Pancreas (tissue), 10 donors: ENCODE results near the gene PAPPA2. TPM values are rescaled to one million over a fixed set of nuclear protein-coding genes. Genes with fewer than 3 reads are reported as not detected.

Experiments
- ATAC-seq, 4 donors: fragments of 200-7000 bp; cut with Tn5 transposase; one replicate each; pipeline versions ENCODE4 v1.8.0 to v1.9.1; 2020; ENCODE audit warnings: mild to moderate bottlenecking in 4 of 4, moderate library complexity in 4 of 4
- DNase-seq, 6 donors: peaks; one replicate each; pipeline ENCODE4 v3.0.0-alpha.2; 2020
- FAIRE-seq: peaks from 2 replicates; lab custom pipeline; 2012; peaks lifted over from hg19 to GRCh38; lab: Jason Lieb, UNC
- H3K27ac ChIP-seq, 4 donors: fragments of 200-600 bp; sonication (generic); 1 replicate in 3 of 4; 2 replicates in 1 of 4; pipeline versions ENCODE4 v1.5.0 to v1.8.0; 2020
- H3K27me3 ChIP-seq, 4 donors: fragments of 200-600 bp; one replicate each; pipeline ENCODE4 v1.8.0; 2021
- H3K36me3 ChIP-seq, 3 donors: fragments of 200-600 bp; sonication (generic) in 1 of 3; one replicate each; pipeline versions ENCODE4 v1.5.0 to v1.8.0; 2020 to 2021
- H3K4me1 ChIP-seq, 3 donors: fragments of 200-600 bp; one replicate each; pipeline ENCODE4 v1.8.0; 2021
- H3K4me3 ChIP-seq, 4 donors: fragments of 200-600 bp; sonication (generic) in 2 of 4; one replicate each; pipeline versions ENCODE4 v1.5.0 to v1.8.0; 2020 to 2021
- H3K9me3 ChIP-seq, 4 donors: fragments of 200-600 bp; one replicate each; pipeline ENCODE4 v1.8.0; 2021
- WGBS, 2 donors: extraction: QIAGEN DNeasy Blood & Tissue Kit; methylation state at CpG; one replicate each; pipeline ENCODE4 v1.1.7; 2013; 5-methylcytosine and 5-hydroxymethylcytosine counted together
- intact Hi-C, 3 donors: fragments of 100-400 bp; cut with DNase I; formaldehyde crosslinking; loops; one replicate each; pipeline versions ENCODE4 v1.11.1 to v1.14.2; 2022
- polyA plus RNA-seq, 2 donors: library from polyadenylated mRNA; stranded (reverse); fragments of 200-250 nt; gene quantifications; one replicate each; pipeline ENCODE4 v1.2.3, GENCODE V29; 2013
- total RNA-seq, 6 donors: library from RNA; stranded (reverse); fragmentation: NEBNext Ultra II Directional in 4 of 6; extraction: Animal tissue kit (Norgen Biotek cat#: 25700) in 4 of 6; gene quantifications; one replicate each; pipeline versions ENCODE4 v1.2.1 to v1.2.4, GENCODE V29; 2021 to 2023
- TF ChIP-seq, protein P1 (sequence below), 4 donors: fragments of 200-600 bp; sonication (generic) in 3 of 4; IDR thresholded peaks; one replicate each; pipeline versions ENCODE4 v1.5.0 to v1.8.0; 2021; ENCODE audit warnings: antibody characterized with exemption in 4 of 4
- donor health status: healthy with polysubstance abuse.
- donor health status: DM: no; HTN: no; CAD: no; lungs with moderate emphysema.
- donor health status: DM: no; HTN: no; CAD: no.
- donor health status: control.
- donor health status: control.
- donor health status: Bipolar disorder and iron deficiency.
- donor health status: DM: yes; HTN: yes; CAD: no.
- donor health status: DM: no; HTN: no; CAD: no.
- donor health status: DM: no; HTN: no; CAD: no.
- donor health status: DM: yes; HTN: yes; CAD: no.

Gene PAPPA2
- total and polyA plus RNA-seq, 8 donors = 0.51 to 6.9 (median 2.0) TPM

DNA sequence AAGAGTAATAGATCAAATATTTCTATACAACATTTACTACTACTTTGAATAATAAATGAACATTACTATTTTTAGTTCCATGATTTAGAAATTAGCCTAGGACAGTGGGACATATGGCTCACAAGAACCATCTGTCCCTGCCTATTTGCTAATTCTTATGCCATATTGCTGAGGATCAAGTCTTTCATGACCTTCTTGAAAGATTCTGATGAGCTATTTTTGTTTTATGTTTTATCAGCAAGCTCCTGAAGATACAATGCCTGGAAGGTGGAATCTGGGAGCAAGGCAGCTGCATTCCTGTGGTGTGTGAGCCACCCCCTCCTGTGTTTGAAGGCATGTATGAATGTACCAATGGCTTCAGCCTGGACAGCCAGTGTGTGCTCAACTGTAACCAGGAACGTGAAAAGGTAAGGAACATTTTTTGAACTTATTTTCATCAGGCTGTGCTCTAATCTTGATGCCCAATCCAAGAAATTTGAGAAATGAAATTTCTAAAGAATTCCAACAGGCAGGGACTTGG lies 326.7 kb downstream of the PAPPA2 start:
- Histone ChIP-seq H3K27ac (no peak overlapping the region), H3K36me3 (no peaks in the 10 kb centered on the region), H3K9me3 (no peaks in the 10 kb centered on the region), H3K27me3 (no peaks in the 10 kb centered on the region), H3K4me3 (no peak overlapping the region), H3K4me1 (no peaks in the 10 kb centered on the region)
- intact Hi-C loops = no loop called here
- 53 to 54% methylated on average over 1 of the region's 1 CpG for WGBS, 2 donors
- FAIRE-seq = no peak
- ATAC-seq = no peak
- TF ChIP-seq, protein P1, sequence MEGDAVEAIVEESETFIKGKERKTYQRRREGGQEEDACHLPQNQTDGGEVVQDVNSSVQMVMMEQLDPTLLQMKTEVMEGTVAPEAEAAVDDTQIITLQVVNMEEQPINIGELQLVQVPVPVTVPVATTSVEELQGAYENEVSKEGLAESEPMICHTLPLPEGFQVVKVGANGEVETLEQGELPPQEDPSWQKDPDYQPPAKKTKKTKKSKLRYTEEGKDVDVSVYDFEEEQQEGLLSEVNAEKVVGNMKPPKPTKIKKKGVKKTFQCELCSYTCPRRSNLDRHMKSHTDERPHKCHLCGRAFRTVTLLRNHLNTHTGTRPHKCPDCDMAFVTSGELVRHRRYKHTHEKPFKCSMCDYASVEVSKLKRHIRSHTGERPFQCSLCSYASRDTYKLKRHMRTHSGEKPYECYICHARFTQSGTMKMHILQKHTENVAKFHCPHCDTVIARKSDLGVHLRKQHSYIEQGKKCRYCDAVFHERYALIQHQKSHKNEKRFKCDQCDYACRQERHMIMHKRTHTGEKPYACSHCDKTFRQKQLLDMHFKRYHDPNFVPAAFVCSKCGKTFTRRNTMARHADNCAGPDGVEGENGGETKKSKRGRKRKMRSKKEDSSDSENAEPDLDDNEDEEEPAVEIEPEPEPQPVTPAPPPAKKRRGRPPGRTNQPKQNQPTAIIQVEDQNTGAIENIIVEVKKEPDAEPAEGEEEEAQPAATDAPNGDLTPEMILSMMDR (IDR thresholded peaks at IDR 0.05) = no peak
- DNase-seq = no peak

DNA sequence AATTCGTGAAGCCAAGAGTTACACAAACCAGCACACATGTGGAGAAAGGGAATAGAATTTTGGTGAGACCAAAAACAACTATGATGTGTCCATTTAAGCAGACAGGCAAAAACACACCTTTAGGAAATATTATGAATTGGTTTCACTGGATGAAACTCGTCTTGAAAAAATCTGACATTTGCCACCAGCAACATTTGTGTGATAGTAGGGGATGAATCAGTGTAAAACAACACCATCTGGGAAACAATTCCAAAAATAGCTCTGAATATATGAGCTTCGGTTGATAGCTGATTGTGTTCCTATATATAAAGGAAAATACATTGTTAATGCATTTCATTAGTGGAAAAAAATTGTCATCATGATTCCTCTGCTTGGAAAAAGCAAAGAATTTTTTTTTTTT lies 327.8 kb downstream of the PAPPA2 start:
- intact Hi-C loops = no loop called here
- ATAC-seq = no peak
- no peaks in the 10 kb centered on the region for H3K9me3 ChIP-seq
- no peak overlapping the region for H3K27ac ChIP-seq
- FAIRE-seq = no peak
- no peaks in the 10 kb centered on the region for H3K4me1 ChIP-seq
- H3K27me3 ChIP-seq = no peaks in the 10 kb centered on the region
- TF ChIP-seq, protein P1 (IDR thresholded peaks at IDR 0.05) = no peak
- no peaks in the 10 kb centered on the region for H3K36me3 ChIP-seq
- WGBS, 2 donors = 63 to 69% methylated on average over 3 of the region's 3 CpGs
- no peak overlapping the region for H3K4me3 ChIP-seq
- DNase-seq = no peak

DNA sequence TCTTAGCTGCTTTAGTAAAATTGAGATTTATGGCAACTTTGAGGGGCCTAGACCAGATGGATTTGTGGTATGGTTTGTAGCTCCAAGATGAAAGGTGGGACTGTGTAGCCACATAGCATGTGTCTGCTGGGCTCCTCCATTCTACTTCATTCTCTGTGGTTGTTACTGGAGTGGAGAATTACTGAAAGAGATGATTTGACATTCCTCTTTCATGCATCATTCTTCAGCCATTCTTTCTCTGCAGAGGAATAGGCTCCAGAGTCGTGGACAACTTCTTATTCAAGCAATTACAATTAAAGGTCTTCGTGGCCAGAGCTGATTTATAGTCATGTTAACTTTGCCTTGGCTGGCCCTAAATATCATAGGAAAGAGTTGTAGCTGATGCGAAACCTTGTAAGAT lies 328.9 kb downstream of the PAPPA2 start:
- Histone ChIP-seq H3K4me1 (no peaks in the 10 kb centered on the region), H3K4me3 (no peak overlapping the region), H3K27ac (no peak overlapping the region), H3K36me3 (no peaks in the 10 kb centered on the region), H3K27me3 (no peaks in the 10 kb centered on the region), H3K9me3 (no peaks in the 10 kb centered on the region)
- no peak for DNase-seq
- TF ChIP-seq, protein P1 (IDR thresholded peaks at IDR 0.05) = no peak
- intact Hi-C loops = no loop called here
- no peak for ATAC-seq
- 83 to 84% methylated on average over 3 of the region's 3 CpGs for WGBS, 2 donors
- FAIRE-seq = no peak

DNA sequence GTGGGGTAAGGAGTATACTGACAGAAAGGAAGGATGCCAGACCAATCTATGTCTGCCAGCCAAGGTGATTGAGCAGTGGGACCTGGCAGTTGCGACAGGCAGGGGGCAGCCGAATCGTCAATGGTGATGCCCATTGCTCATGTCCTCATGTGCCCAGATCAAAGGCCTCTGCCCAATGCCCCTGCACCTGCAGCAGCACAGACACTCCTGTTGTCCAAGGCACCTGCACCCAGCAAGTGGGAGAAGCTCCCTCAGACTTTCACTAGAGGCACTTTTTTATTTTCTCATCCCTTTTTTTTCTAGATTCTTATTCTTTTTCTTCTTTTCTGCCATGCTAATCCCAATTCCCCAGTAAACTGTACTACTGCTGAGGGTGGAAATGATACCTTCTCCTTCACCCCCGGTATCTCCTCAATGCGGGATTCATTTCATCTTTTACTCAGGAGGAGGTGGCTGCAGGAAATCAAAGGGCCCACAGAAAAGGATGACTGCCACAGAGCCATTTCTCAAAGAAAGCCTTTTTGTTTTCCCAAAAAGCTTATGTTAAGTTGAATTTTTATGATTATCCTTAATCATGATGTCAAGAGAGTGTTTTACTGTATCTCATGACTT lies 332.0 kb downstream of the PAPPA2 start:
- Histone ChIP-seq H3K27me3 (no peaks in the 10 kb centered on the region), H3K9me3 (no peaks in the 10 kb centered on the region), H3K4me1 (no peaks in the 10 kb centered on the region), H3K4me3 (no peak overlapping the region), H3K36me3 (no peaks in the 10 kb centered on the region), H3K27ac (no peak overlapping the region)
- WGBS, 2 donors = 76 to 84% methylated on average over 5 of the region's 5 CpGs
- ATAC-seq (no peak), FAIRE-seq (no peak), DNase-seq (no peak)
- intact Hi-C loops = no loop called here
- TF ChIP-seq, protein P1 (IDR thresholded peaks at IDR 0.05) = no peak

DNA sequence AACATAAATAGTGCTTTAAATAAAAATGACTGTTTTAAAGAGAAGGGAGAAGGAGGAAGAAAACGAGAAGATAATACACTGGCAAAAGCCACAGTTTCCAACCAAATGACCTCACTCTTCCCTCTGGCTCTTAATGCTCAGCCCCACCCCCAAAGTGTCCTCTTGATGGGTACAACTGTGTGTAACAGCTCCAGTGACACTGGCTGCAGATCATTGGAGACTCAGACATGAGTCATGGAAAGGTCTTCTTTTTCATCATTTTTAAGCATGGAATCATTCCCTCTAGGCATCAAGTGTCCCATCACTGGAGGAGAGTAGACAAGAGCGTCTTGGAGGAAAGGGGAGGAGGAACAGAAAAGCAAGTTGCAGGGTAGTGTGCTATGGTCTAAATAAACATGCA lies 333.0 kb downstream of the PAPPA2 start:
- no peaks in the 10 kb centered on the region for H3K4me1 ChIP-seq
- H3K27ac ChIP-seq = no peak overlapping the region
- no peaks in the 10 kb centered on the region for H3K27me3 ChIP-seq
- H3K9me3 ChIP-seq = no peaks in the 10 kb centered on the region
- 62 to 70% methylated on average over 2 of the region's 2 CpGs for WGBS, 2 donors
- ATAC-seq (no peak), FAIRE-seq (no peak), DNase-seq (no peak)
- TF ChIP-seq, protein P1 (IDR thresholded peaks at IDR 0.05) = no peak
- H3K4me3 ChIP-seq = no peak overlapping the region
- no peaks in the 10 kb centered on the region for H3K36me3 ChIP-seq
- intact Hi-C loops = no loop called here
